Activated CD4-positive, CD25-positive, alpha-beta regulatory T cell treated with anti-CD3 and anti-CD28 coated beads, Interleukin-2, amount 50 U/mL, for 16 hours (primary cell): ENCODE measurements around the gene DYNLT1.
A peak's percentile ranks its signal among the peaks of the same experiment; 100 is the strongest.
"Not testable (repeated sequence)": the region's sequence is repeated elsewhere in the genome, so short reads cannot be mapped to it uniquely, and the experiment has no call there.

Experiments used
- DNase-seq: peaks from one replicate; pipeline ENCODE4 v3.0.0-alpha.2; 2020; ENCODE audit warnings: low read depth, low spot score

Gene DYNLT1

DNA sequence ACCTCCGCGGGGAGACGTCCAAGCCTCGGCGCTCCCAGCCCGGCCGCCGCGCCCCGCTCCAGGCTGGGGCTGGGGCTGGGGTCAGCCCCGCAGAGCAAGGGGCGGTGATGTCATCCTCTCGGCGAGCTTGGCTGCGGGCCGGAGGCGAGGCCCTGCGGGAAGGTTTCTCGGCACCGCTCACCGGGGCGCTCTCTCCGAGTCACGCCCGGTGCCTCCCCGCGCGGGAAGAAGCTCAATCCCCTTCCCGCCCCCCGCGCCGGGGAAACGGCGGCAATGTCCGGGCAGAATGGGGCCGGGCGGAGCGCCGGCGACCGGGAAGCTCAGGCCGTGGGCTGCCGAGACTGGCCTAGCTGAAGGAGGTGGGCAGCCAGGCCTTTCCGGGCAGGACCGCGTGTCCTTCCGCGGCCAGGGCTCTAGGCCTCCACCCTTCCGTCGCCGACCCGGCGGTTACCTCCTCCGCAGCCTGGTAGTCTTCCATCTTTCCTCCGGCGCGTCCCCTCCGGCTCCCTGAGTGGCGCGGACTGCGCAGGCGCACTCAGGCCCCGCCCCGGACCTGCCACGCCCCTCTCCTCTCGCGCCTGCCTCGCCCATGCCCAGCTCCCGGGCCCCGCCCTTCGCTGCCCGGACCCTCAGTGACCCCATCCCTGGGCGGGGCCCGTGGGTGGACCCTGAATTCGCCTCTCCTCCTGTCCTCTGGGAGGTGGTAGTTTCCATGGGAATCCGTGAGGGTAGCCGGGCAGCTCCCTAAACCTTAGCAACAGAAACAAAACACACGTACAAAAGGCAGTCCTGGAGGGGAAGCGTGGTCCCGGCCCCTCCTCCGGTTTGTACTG is at the start of gene DYNLT1:
DYNLT1 (minus strand) TSS at position 513 of the 833 bp plus-strand sequence; CDS start at position 478, 35 bp downstream.
- DNase-seq: peak; percentile 77

DNA sequence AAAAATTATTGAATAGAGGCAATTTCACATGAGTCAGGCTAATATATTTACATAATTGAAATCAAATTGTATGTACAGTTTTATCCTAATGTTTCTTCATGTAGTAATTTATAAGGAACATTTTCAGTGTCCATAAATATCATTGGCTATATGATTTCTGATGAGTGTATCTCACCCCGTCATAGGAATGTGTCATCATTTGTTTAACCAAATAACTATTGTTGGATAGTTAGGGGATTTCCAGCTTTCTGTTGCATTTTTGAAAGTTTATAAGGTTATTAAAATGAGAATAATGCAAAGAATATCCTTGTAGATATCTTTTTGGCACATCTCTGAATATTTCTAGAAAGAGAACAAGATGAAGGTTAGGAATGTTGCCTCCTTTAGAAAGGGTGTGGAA is 44.3 kb upstream of the DYNLT1 start:
- no peak for DNase-seq

DNA sequence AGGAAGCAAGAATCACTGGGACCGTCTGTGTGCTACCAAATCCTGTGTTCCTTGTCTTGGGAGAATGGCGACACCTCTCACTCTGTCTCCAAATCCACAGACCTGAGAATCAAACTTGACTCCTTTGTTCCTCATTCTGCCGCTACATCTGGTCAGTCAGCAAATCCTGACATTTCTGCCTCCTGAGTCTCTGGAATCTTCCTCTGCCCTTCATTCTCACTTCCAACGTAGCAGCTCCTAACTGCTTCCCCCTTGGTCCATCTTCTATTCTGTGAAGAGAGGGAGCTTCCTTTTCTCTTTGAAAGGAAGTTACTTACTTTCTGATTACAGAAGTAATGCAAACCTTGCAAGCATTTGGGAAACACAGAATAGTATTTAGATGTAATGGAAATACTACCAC is 43.0 kb upstream of the DYNLT1 start:
- no peak for DNase-seq

DNA sequence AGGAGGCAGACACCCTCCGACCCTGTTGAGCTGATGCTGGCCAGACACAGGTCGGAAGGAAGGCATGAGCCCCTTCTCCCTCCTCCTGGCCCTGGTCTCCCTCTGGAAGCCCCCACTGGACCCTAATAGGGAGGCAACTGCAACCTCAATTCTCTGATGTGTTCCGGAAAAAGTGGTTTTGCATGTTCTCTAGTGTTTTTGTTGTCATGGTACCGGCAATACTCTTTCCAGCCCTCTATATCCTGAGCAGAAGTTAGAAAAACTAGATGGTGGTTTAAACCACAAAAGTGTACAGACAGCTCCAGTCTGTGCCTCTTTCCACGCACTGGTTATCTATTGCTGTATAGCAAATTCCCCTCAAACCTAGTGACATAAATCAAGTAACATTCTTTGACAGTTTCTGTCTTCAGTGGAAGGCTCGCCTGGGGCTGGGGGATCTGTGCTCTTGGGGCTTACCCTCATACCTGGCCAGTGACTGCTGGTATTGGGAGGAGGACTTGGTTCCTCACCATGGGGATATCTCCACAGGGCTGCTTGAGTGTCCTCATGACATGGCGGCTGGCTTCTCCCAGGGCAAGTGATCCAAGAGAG is 42.3 kb upstream of the DYNLT1 start:
- DNase-seq: no peak

DNA sequence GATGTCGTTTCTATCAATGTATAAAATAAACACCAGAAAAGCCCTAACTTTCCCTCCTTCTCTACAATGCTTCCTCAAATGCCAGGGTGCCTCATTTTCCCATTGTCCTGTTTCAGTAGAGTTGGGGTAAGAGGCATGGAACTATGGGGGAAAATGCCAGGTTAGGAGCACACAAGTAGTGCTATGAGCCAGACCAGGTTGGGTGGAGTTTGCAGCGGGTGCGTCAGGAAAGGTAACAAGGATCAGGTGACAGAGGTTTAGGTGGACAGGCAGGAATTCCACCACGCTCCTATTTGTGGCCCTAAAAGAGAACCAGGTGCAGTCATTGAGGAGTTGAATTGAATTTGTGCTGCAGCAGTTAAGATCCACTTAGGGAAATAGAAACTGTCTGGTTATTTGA is 41.8 kb upstream of the DYNLT1 start:
- no peak for DNase-seq

DNA sequence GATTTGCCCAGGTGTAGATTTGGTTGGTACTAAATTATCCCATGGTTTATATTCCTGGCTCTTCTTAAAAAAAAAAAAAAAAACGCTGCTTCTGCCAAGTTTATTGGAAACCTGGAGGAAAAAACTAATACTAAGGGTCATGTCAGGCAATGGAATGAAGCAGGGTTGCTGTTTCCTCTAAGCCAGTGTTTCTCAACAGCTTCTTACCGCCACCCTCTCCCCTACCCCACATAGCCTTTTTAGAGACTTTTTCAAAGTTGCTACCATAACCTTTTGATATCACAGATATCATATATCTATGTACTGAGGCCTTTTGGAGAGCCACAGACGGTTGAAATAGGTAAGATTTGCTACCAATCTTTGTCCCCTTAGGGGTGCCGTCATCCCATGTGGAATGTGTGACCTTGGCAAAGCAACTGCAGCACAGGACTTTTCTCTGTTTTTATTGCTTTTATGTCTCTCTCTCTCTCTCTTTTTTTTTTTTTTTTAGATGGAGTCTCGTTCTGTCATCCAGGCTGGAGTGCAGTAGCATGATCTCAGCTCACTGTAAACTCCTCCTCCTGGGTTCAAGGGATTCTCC is 40.3 kb upstream of the DYNLT1 start:
- DNase-seq: no peak

DNA sequence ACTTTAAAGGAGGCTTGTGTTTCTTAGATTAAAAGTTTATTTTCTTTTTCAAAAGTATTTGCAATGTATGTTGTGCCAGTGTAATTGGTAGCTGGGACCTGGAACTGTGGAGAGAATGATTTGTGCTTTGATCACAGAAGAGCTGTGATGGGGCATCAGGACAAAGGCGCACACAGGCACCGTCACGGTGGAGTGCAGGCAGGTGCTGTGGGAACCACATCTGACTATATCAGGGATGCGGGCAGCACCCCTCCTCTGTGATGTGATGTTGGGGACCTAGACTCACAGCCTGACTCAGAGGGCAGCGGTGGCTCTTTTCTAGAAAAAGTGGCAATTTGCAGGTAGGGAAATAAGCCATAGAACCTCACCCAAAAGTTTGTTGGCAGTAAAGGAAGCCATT is 39.8 kb upstream of the DYNLT1 start:
- no peak for DNase-seq

DNA sequence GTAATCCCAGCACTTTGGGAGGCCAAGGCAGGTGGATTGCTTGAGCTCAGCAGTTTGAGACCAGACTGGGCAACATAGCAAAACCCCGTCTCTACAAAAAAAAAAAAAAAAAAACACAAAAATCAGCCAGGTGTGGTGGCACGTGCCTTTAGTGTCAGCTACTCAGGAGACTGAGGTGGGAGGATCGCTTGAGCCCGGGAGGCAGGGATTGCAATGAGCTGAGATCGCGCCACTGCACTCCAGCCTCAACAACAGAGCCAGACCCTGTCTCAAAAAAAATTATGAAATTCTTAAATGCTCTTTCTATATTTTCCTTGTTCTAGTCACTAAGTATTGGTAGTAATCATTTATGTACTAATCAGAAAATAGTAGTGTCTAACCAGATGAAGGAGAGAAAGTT is 35.9 kb upstream of the DYNLT1 start:
- DNase-seq: no peak

DNA sequence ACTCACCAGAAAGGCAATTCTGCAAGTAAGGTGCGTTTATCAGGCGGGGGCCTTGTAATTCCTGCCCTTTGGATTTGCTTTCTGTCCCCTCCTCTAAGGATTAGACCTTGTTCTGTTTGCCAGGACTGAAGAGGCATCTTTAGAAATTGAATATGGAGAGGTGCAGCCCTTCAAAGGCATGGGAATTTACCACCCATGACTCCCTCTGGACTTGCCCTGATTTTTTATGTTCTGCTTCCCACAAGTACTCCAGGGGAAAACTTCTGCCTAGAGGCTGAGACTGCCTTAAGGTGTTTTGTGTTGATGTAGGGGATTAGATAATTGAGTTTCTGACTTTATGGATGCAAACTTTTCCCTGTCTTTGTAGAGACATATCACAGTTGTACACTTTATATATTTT is 35.5 kb upstream of the DYNLT1 start:
- no peak for DNase-seq

DNA sequence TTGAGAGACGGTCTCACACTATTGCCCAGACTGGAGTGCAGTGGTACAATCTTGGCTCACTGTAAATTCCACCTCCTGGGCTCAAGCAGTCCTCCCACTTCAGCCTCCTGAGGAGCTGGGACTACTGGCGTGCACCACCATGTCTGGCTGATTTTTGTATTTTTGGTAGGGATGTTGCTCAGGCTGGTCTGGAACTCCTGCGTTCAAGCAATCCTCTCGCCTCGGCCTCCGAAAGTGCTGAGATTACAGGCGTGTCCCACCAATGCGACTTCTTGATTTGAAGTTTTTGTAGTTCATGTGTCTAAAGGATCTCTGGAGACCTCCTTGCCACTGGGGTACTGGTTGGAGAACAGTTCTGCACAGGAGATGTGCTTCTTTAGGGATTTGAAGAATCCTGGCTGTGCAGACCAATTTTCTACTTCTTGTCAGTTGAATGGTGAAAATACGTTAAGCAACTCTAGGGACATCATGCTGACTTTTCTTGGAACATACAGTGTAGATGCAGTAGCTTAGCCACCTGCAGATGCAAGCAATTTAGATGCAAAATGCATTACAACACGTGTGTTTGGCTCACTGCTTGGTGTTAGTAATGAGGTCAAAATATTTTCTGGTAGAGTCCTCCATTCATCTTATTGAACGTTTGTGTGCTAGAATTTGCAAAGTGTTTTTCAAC is 33.5 kb upstream of the DYNLT1 start:
- DNase-seq: no peak

DNA sequence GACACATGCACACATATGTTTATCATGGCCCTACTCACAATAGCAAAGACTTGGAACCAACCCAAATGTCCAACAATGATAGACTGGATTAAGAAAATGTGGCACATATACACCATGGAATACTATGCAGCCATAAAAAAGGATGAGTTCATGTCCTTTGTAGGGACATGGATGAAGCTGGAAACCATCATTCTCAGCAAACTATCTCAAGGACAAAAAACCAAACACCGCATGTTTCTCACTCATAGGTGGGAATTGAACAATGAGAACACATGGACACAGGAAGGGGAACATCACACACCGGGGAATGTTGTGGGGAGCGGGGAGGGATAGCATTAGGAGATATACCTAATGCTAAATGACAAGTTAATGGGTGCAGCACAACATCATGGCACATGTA is 32.6 kb upstream of the DYNLT1 start:
- not testable (repeated sequence) for DNase-seq

DNA sequence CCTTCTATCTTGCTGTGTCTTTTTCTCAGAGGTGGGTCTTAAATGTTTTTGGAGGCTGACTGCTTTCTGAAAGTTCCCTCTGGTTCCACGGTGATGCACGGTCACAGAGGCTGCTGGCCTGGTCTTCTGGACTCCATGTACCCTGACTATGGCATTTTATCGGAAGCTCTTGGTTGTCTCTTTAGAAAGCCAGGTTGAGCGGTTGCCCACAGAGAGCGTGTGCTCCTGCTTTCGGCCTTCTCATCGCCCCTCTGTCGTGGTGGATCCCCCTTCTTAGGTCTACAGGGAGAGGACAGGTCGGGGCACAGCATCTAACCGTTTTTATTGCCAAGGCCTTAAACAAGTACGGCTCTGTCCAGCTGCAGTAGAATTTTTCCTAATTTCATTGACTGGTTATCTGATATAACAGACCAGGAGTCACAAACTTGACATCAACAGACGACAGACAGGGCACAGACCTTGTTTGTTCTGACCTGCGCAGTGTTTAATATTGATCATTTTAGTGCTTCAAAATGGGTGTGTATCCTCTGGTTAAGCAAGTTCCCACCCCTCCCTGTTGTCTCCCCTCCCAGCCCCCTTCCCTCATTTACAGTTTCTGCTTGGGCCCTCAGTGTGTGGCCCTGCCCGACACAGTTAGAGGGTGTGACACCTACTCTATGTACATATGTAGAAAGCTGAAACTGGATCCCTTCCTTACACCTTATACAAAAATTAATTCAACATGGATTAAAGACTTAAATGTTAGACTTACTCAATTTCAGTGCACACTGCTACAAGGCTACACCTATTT is 30.0 kb upstream of the DYNLT1 start:
- no peak for DNase-seq

DNA sequence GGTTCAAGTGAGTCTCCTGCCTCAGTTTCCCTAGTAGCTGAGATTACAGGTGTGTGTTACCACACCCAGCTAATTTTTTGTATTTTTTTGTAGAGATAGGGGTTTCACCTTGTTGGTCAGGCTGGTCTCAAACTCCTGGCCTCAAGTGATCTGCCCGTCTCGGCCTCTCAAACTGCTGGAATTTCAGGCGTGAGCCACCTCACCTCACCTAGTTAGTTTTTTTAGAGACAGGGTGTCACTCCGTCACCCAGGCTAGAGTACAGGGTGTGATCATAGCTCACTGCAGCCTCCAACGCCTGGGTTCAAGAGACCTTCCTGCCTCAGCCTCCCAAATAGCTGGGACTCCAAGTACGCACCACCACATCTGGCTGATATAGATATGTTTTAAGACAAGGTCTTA is 28.2 kb upstream of the DYNLT1 start:
- no peak for DNase-seq

DNA sequence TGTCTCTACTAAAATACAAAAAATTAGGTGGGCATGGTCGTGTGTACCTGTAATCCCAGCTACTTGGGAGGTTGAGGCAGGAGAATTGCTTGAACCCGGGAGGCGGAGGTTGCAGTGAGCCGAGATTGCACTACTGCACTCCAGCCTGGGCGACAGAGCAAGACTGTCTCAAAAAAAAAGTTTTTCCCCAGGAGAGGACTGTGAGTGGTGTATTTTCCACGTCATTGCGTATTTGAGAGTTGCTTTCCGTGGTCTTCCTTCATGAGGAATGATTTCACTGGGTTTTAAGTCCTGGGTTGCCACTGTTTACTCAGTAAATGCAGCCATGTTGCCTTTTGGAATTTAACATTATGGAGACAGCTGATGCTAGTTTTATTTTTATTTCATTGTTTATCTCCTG is 27.6 kb upstream of the DYNLT1 start:
- DNase-seq: not testable (repeated sequence)

DNA sequence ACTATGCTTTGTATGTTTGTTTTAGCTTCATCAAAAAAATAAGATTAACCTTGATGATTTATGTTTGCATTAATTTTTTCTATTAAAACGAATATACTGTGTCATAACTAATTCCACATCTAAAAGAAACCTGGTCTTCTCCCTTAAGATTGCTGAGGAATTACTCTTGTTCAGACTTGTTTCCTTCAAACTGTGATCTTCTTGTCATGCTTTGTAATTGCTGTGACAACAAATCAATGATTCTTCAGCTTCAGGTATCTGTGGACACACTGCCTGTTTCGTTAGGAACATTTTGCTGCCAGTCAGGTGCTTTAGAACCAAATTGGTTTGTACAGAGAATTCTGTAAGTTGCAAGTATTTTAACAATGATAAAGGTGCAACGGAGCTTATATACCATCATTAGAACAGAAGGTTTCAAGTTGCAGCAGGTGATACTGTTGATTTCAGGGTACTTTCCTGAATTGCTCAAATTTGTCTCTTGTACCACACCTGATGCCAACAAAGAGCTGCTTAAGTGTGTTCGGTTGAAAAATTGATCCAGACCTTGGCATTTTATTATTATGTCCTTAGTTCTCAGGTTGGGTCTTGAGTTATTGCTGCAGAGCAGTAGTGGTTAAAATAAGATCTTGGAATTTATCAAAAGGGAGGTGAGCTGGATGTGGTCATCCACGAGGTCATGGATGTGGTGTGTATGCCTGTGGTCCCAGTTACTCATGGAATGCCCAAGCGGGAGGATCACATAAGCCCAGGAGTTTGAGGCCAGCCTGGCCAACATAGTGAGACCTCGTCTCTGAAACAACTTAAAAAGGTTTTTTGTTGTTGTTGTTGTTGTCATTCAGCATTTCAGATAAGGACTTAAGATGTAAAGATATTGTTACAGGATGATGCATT is 24.8 kb upstream of the DYNLT1 start:
- no peak for DNase-seq

DNA sequence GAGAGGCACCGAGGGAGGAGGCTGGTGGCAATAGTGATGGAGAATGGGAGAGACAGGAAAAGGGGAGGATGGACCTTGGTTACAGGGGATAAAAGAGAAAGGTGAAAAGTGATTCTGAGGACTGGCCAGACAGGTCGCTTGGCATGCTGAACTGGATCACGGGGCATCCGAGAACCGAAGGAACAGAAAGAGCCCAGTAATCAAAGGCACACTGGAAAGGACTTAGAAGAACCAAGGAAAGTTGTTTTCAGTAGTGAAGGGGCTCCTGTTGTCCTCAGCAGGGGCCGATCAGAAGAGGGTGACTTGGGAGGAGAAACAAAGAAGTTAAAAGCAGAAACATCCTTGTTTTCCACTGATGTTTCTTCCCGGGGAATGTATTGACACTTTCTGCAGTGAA is 24.2 kb upstream of the DYNLT1 start:
- DNase-seq: no peak

DNA sequence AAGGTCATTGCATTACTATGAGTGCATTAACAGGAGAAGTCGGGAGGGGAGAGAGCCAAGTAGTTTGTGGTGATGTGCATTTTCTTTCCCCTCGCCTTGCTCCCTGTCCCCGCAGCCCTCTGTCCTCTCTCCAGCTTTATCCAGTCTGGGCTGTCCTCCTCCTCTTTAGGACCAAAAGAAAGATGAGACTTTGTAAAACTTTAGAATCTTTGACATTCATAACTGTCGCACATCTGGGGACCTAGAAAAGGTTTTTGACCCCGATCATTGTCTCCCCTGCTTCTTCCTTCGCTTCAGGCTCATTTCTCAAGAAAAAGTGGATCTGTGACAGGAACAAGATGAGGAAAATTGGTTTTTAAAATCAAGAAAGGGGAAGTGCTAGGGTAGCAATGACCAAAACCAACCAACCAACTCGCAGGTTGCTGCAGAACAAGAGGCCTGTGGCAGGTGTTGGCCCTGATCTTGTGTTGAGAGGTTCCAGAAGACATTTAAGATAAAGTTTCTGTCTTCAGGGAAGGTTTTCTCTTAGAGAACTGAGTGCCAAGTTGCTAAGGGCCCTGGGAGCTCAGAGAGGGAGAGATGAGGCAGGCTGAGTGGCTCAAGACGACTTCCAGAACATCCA is 22.9 kb upstream of the DYNLT1 start:
- no peak for DNase-seq

DNA sequence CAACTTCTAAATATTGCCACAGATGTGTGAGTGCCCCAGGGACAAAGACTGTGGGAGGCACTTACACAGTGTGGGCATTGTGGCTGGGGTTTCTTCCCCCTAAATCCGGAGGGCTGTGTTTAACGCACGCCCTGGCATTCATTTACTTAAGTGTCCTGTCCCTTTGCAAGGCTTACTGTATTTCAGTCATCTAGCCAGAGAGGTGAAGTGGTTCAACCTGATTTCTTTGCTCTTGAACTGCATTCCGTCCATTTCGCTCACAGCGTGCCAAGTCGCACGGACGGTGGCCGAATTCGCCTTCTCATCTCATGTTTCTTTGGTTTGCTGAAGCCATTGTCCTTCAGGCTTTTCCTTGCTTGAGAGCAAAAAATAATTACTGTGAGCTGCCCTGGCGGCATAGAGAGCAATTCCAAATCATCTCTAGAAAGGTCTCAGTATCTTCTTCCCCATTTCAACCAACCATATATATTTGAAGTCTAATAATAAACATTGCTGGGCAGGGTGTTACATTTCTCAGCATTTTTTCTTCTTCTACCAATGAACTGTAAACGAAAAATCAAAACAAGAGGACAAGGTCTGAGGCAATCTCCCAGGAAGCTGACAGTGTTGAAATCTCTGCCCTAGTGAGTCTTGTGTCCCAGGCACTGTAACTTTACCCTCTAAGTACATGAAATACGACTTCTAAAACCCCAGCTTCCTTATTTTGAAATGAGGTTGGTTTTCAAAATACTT is 22.3 kb upstream of the DYNLT1 start:
- no peak for DNase-seq

DNA sequence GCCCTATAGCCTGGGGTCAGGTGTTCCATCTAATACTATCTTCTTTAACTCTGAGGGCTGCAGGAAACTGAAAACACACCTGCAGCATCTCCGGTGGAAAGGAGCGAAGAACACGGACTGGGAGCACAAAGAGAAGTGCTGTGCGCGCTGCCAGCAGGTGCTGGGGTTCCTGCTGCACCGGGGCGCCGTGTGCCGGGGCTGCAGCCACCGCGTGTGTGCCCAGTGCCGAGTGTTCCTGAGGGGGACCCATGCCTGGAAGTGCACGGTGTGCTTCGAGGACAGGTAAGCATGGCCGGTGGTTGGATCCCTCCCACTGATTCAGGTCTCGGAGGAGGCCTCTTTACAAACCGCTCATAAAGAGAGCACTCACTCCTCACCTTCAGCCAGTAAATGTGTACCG is 20.8 kb upstream of the DYNLT1 start:
- no peak for DNase-seq
